ENCODE results near the gene OXSM.

OXSM gene

DNA sequence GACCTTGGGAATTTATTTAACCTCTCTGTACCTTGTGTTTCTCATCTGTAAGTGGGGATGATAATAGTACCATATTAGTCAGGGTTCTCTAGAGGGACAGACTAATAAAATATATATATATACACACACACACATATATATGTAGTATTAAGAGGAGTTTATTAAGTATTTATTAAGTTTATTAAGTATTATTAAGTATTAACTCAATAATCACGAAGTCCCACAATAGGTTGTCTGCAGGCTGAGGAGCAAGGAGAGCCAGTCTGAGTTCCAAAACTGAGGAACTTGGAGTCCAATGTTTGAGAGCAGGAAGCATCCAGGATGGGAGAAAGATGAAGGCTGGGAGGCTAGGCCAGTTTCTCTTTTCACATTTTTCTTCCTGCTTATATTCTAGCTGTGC lies 14.8 kb downstream of the OXSM start:
- no peak for DNase-seq

DNA sequence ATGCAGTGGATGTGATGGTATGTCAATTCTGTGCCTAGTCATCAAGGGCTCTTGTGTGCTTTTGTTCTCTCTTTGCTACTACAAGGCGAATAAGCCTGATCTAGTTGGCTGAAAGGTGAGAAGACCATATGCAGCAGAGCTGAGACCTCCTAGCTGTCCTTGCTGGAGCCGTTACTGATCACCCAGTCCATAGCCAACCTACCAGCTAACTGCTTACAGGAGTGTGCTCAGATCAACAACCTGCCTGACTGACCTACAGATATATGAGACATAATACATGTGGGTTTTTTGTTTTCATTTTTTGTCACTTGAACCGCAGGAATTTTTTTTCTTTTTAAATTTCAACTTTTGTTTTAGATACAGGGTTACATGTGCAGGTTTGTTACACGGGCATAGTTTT lies 22.8 kb downstream of the OXSM start:
- no peak for DNase-seq

DNA sequence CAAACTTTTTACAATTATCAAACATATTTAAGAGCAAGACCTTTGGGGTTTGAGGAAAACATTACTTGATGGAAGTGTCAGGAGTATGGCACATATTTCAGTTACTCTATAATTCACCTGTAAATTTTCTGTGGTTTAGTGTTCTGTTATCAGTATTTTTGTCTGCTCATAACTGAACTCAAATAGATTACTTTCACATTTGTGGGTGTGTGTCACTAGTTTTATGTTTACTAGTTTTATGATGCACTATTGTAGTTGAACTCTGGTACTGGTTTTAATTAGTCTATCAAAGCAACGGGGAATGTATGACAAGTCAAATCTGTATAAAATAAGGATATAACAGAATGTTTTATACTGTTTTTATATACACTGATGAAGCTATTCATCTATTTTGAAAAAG lies 27.2 kb downstream of the OXSM start:
- DNase-seq, result no peak

DNA sequence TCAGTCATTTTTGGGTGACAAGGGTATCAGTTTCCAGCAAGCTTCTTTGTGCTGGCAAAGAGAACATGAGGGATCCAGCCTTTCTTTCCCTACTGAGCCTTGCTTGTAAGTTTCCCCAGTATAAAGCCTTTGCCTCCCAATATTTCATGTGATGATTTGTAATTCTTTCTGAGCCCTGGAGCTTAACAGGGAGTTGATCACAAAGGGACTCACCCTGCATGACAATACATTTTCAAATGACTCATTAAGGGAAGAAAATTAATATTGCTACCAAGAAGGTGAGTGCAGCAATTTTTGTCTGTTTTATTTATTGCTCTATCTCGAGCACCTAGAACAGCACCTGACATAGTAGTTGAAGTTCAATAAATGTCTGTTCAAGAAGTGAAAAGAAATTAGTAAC lies 27.7 kb downstream of the OXSM start:
- no peak for DNase-seq

DNA sequence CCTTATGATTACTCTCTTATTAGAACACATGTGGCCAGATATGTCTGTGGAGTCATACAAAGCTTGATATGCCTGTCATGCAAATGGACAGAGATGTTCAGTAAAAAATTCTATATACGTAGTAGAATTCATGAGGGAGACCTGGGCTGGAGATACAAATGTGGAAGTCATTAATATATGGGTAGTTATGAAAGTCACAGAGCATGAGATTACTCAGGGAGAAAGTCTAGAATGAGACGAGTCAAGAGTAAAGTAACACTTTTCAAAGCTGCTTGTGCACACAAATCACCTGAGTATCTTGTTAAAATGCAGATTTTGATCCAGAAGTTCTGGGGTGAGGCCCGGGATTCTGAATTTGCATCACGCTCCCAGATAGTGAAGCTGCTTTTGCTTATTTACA lies 28.4 kb downstream of the OXSM start:
- DNase-seq, result no peak

DNA sequence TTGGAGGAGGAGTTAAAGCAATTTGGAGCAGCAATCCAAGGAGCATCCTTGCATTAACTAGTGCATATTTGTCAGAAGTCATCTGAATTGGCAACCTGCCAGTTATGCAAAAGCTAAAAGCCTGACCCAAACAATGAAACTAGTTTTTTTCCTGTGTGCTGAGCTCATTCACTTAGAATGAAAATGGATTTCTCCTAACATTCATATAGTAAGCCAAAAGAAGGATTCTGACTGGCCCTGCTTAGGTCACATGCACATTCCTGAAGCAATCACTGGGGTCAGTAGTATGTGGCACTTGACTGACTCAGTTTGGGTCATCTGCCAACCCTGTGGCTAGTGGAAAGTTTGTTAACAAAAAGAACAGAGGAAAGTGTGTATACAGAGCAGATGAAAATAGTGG lies 30.5 kb downstream of the OXSM start:
- no peak for DNase-seq

DNA sequence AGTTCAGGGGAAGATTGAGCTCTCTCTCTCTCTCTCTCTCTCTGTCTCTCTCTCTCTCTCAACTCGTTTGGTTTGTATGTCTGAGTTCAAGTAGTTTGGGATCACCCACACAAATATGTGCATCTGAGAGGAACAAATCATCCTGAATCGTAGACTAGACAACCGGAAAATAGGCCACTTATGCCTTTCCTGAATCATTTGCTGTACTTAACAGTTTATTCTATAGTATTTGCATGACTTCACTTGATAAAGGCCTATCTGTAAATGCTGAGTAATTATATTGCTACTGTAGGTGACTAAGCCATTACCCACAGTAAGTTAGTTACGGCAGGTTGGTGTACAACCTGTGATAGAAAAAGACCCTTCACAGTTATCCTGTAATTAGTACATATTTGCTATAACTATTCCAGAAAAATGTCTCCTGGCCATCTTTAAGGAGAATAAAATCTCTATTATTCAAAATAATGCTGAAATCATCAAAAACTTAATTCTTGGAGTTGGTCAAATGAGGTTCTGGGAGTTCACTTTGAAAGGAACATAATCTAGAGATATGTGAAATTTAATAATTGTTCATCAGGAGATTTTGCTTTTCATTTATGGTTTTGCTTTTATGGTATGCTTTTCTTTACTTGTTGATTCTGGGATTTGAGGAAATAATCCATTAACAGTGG lies 31.1 kb downstream of the OXSM start:
- no peak for DNase-seq

DNA sequence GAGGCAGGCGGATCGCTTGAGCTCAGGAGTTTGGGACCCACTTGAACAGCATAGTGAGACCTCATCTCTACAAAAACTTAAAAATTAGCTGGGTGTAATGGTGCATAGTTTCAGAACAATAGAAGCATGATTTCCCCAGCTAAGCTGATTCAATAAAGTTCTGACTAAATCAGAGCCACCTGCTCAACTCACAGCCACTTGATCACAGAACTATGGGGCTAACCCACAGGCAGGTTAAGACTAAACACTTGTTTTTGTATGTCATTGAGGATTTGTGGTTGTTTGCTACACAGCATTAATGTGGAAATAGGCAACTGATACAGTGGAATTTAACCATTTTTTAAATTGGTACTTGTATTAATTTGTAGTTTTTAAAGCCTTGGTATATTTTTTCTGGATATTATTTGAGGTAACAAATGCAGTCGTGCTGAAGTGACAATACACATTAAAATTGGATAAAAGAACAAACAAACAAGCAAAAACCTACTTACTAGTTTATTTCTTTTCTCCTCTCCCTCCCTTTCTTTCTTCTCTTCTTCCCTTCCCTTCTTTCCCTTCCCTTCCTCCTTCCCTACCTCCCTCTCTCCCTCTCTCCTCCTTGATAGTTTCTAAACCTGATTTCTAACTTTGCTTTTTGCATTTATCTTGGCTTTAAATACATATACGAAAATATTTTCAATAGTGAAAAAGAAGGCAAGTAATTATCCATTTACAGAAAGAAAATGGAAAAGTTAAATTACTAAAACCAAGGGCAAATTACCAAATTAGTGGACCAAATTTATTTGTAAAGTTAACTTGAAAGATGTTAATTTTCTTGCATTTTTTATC lies 32.1 kb downstream of the OXSM start:
- DNase-seq, result no peak

DNA sequence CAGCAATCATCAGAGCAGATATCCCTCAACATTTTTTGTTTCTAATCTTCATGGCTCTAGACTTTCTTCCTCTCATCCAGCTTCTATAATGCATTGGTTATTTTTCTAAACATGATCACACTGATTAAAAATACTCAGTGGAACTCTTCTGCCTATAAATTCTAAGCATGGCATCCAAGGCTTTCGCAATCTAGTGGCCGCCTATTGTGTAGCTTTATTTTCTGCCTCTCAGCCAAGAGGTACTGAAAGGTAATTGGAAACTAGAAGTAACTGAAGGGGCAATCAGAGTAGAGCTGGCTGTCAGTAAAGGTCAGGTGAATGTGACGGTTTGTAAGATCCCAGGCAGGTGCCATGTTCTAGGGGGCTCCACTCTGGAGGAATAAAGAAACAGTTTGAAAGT lies 33.4 kb downstream of the OXSM start:
- no peak for DNase-seq

DNA sequence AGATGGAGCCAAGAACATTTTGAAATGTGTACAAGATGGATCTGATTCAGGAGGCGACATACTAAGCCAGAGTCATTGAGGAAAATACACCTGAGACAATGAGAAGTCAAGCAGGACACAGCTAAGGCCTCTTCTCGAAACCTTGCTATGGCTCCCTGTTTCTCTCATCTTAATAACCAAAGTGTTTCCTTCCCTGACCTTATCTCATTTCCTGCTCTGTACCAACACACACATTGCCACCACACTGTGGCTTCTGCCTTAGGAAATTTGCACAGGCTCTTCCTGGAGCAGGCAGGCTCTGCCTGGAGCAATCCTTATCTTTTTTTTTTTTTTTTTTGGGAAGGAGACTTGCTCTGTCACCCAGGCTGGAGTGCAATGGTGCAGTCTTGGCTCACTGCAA lies 36.6 kb downstream of the OXSM start:
- DNase-seq, result no peak

DNA sequence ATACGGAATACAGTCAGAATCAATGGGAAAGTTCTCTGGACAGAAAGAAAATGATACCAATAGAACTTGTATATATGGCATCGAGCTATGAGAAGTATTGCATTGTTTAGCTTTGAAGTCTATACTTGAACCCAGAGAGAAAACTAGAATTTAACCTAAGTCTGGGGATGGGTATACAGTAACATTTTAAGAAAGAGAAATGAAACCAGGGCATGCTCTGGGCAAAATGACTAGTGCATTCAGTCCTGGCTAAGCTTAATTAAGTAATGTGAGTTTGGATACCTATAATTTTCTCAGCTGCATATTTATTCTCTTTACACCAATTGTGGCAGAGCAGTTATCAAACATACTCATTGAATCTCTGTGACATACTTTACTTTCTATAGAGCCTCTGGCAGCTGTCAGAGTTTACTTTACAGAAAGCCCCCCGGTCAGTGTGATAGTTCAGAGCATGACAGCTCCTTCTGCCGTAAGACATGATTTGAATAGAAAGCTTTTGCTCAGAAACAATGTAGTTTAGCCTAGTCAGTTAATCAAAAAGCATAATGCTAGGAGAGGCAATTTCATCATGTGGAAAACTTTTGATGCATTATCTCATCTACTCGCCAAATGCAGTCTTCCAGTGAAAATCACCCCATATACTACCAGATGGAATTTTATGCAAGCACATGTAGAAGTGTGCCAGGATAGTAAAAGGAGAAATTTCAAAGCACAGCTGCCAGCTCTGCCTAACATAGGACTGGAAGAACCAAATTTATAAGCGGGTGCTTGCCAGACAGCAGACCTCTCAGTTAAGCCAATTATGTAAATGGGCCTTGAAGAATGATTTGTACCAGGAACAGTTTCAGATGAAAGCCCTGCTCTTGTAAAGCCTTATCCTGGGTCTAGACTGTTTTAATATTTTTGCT lies 40.7 kb downstream of the OXSM start:
- DNase-seq, result no peak

DNA sequence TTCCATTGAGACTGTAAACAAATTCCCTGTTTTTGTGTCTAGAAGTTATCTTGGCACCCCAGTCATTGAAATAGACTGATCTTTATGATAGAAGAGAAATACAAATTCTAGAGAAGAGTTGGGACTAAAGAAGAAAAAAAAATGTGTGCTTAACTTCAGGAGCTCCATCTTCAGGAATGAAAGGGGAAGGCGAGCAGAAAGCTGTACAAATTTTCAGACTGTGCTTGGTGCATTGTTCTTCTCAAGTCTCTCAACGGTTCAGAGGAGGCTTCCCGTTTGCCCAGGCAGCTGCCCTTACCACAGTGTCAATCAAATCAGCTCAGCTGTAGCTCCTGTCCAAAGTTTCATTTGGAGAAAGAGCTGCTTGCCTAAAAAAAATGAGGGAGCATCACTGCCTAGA lies 41.7 kb downstream of the OXSM start:
- DNase-seq, result no peak

DNA sequence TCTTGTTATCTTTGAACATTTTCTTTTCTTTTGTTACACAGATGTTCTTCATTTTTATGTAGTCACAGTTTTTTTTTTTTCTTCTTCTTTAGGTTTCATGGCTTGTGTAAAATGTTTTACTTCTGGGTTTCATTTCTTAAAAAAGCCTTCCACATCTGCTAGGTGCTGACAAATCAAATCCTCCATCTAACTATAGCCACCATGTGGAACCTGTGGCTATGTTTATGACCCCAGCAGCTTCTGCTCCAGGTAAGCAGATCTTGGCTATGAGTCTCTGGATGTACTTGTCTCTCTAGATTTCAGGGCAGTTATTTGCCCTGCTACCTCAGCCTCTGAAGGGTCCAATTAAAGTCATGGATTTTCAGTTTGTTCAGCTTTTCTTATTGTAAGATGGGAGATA lies 44.5 kb downstream of the OXSM start:
- no peak for DNase-seq

DNA sequence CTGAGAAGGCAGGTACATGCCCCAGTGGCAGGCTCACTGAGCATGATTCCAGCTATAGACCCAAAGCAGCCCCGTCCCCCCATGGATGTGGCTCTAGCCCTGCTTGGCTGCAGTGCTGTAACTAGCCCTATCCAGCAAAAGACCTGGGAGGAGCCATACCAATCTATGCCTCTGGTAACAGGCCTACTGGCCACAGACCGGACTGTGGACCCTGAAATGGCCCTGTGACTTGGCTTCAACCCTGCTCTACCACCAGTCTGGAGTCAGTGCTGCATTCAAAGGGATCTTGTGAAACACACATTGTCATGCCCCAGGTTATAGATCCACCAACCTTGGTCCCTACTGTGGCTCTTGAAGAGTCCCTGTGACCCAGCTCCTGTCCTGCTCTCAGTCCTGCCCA lies 46.7 kb downstream of the OXSM start:
- DNase-seq, result no peak

DNA sequence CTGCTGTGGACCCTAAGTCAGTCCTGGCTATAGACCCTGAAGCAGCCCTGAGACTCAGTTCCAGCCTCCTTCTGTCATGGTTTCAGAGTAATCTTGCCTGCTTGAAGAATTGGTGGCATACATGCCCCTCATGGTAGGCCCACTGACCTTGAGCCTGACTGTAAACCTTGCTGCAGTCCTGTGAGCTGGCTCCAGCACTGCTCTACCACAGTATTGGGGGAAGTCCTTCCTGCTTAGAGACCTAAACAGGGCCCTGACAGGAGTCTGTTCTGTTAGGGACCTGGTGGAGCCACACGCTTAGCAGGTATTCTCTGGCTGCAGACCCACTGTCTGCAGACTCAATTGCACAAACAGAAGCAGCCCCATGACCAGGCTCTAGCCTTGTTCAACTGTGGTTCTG lies 47.1 kb downstream of the OXSM start:
- no peak for DNase-seq

DNA sequence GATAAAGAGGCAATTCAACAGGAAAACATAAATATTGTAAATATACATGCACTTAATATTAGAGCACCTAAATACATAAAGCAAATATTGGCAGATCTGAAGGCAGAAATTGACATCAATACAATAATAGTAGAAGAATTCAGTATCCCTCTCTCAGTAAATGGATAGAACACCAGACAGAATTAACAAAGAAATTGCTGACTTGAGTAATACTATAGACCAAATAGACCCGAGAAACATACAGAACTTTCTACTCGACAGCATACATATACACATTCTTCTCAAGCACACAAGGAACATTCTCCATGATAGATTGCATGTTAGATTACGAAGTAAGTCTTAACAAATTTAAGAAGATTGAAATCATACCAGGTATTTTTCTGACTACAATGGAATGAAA lies 50.2 kb downstream of the OXSM start:
- DNase-seq, result no peak

DNA sequence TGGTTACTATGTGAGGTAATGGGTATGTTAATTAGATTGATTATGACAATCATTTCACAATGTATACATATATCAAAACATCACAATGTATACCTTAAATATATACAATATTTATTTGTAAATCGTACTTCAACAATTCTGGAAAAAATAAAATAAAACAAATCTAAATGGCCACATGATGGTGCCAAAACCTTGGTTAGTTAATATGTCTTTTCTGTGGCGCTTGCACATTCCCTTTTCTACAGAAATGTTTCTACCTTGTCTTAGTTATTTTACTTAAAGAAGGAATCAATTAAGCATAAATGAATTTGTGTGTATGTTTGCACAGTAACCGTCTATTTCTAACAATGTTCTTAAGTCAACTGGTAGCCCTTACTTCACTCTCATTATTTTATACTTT lies 53.4 kb downstream of the OXSM start:
- no peak for DNase-seq

All from NCI-H1436 treated with DMSO at 0.1 percent for 48 hours (cell line).